HepG2 (cell line): Measurements from ENCODE around the gene SLC16A5. TPM values are rescaled to one million over a fixed set of nuclear protein-coding genes. Genes with fewer than 3 reads are reported as not detected.
A peak's percentile ranks its signal among the peaks of the same experiment; 100 is the strongest.

Experiments
- FOSL1 ChIP-seq: sonication (generic); formaldehyde crosslinking; IDR thresholded peaks from 2 replicates; pipeline ENCODE4 v1.9.0; 2021; ENCODE audit warnings: missing genetic modification reagents, borderline replicate concordance
- HNF1A ChIP-seq, 2 experiments: sonication (generic) in 1 of 2; formaldehyde crosslinking in 1 of 2; IDR thresholded peaks; 2 replicates each; pipeline versions ENCODE4 v1.4.0 to v1.6.1; 2016 to 2020; ENCODE audit warnings: borderline replicate concordance in 1 of 2, low read depth in 1 of 2, mild to moderate bottlenecking in 1 of 2, missing genetic modification reagents in 1 of 2
- MAFF ChIP-seq: IDR thresholded peaks from 2 replicates; pipeline ENCODE4 v1.6.1; 2011; ENCODE audit warnings: low read depth, low read length, improper control_type of control experiment
- MAX ChIP-seq: IDR thresholded peaks from 2 replicates; pipeline ENCODE4 v1.6.1; 2012; ENCODE audit warnings: inconsistent platforms
- MLLT10 ChIP-seq: sonication (generic); formaldehyde crosslinking; IDR thresholded peaks from 2 replicates; pipeline ENCODE4 v1.4.0; 2020; ENCODE audit warnings: missing genetic modification reagents
- NFAT5 ChIP-seq: sonication (generic); formaldehyde crosslinking; IDR thresholded peaks from 2 replicates; pipeline ENCODE4 v1.4.0; 2020; ENCODE audit warnings: missing genetic modification reagents
- SAFB2 ChIP-seq: sonication (generic); formaldehyde crosslinking; IDR thresholded peaks from 2 replicates; pipeline ENCODE4 v1.5.1; 2020; ENCODE audit warnings: missing genetic modification reagents, low read depth, mild to moderate bottlenecking, borderline replicate concordance
- ZNF547 ChIP-seq: sonication (generic); formaldehyde crosslinking; IDR thresholded peaks from 2 replicates; pipeline ENCODE4 v1.5.1; 2020; ENCODE audit warnings: mild to moderate bottlenecking, missing genetic modification reagents
- ZNF567 ChIP-seq: sonication (generic); formaldehyde crosslinking; IDR thresholded peaks from 2 replicates; pipeline ENCODE4 v1.8.1; 2023; ENCODE audit warnings: mild to moderate bottlenecking, missing genetic modification reagents, borderline replicate concordance
- ZNF577 ChIP-seq: sonication (generic); formaldehyde crosslinking; IDR thresholded peaks from 2 replicates; pipeline ENCODE4 v1.4.0; 2020; ENCODE audit warnings: mild to moderate bottlenecking, low read depth, missing genetic modification reagents, borderline replicate concordance
- ZNF598 ChIP-seq: sonication (generic); formaldehyde crosslinking; IDR thresholded peaks from 2 replicates; pipeline ENCODE4 v1.5.1; 2020; ENCODE audit warnings: mild to moderate bottlenecking, missing genetic modification reagents, borderline replicate concordance
- ZNF691 ChIP-seq: sonication (generic); formaldehyde crosslinking; IDR thresholded peaks from 2 replicates; pipeline ENCODE4 v1.4.0; 2020; ENCODE audit warnings: missing genetic modification reagents, low read depth, mild to moderate bottlenecking, borderline replicate concordance
- polyA plus RNA-seq, 8 experiments: library from polyadenylated mRNA; depleted of rRNA in 3 of 8; stranded (reverse) in 7 of 8; unstranded in 1 of 8; fragments of >200 nt; fragmentation: Illumina TruSeq in 4 of 8; extraction: Trizol in 4 of 8; gene quantifications; 2 replicates each; pipeline versions ENCODE4 v1.2.1 to v1.2.3, GENCODE V29; 2011 to 2016; ENCODE audit warnings: low read depth in 4 of 8, missing spikeins in 1 of 8, mixed read lengths in 1 of 8; ENCODE audit not compliant: insufficient read depth in 1 of 8
- total RNA-seq, 5 experiments: library from RNA; depleted of rRNA; stranded (reverse); fragments of >200 nt; fragmentation: Illumina TruSeq; extraction: Trizol; gene quantifications; 2 replicates each; pipeline ENCODE4 v1.2.3, GENCODE V29; 2016; ENCODE audit warnings: low read depth in 1 of 5

SLC16A5 gene
- total and polyA plus RNA-seq, 2 of the 13 experiments (the other 11 are each of a cell fraction or from before 2014, with no cell fraction given), result 0.69 to 5.6 TPM

GRCh38 chr17:75046407-75047289, 41.1 kb upstream of the SLC16A5 start, which contains the start of the genes ATP5PD and KCTD2 (continued):
- TF ChIP-seq HNF1A (IDR thresholded peaks at IDR 0.05; ENCODE audit: low read depth) (no peak), HNF1A (CRISPR knock-in tag; IDR thresholded peaks at IDR 0.05; ENCODE audit: borderline replicate concordance) (peak; percentile 71), MAFF (no peak), FOSL1 (CRISPR knock-in tag) (no peak), MLLT10 (CRISPR knock-in tag) (no peak), ZNF577 (CRISPR knock-in tag) (0 out of 2 replicates have a peak, but pooled peaks have one; percentile 6), NFAT5 (CRISPR knock-in tag) (peak; percentile 47; the same call in 1 of the 2 replicates), SAFB2 (CRISPR knock-in tag) (0 out of 2 replicates have a peak, but pooled peaks have one; percentile 38), ZNF567 (CRISPR knock-in tag) (no peak), ZNF598 (CRISPR knock-in tag) (peak; percentile 99; the same call in 1 of the 2 replicates), ZNF547 (CRISPR knock-in tag) (peak; percentile 93), ZNF691 (CRISPR knock-in tag) (no peak; the same call in 1 of the 2 replicates), MAX (peak; percentile 67)
